ENCODE results near the gene FSTL3. TPM values are rescaled to one million over a fixed set of nuclear protein-coding genes. Genes with fewer than 3 reads are reported as not detected.
"Not testable (repeated sequence)": the region's sequence is repeated elsewhere in the genome, so short reads cannot be mapped to it uniquely, and the experiment has no call there.

FSTL3 gene
- total RNA-seq, 1 experiment from 2014 or later, result 29.1 TPM

DNA sequence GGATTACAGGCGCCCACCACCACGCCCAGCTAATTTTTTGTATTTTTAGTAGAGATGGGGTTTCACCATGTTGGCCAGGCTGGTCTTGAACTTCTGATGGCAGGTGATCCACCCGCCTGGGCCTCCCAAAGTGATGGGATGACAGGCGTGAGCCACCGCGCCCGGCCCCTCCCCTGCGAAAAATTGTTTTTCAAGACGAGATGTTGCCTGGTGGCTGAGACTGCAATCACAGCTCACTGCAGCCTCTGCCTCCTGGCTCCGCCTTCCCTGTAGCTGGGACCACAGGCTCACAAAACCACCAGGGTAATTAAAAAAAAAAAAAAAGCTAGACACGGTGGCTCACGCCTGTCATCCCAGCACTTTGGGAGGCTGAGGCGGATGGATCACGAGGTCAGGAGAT lies 23.7 kb downstream of the FSTL3 start:
- H3K36me3 ChIP-seq (ENCODE audit: control insufficient read depth in 1 of 2, insufficient read depth in 2 of 2, low read length in 2 of 2); H3K27me3 ChIP-seq (ENCODE audit: insufficient read depth, low read length); H4K20me1 ChIP-seq (ENCODE audit: insufficient read depth); CTCF ChIA-PET; intact Hi-C loops (cut with micrococcal nuclease); H3K79me2 ChIP-seq (ENCODE audit: insufficient read depth, low read length); H3K9ac ChIP-seq (ENCODE audit: low read length); DNase-seq (ENCODE audit: low read depth, low spot score); H2AFZ ChIP-seq (ENCODE audit: low read depth, low read length, poor library complexity, severe bottlenecking); H3K9me2 ChIP-seq (ENCODE audit: insufficient read depth); ATAC-seq; H3K4me2 ChIP-seq (ENCODE audit: low read length); POLR2A ChIA-PET; H3K9me3 ChIP-seq (ENCODE audit: control insufficient read depth in 1 of 2, insufficient read depth in 1 of 2, low read depth in 1 of 2, low read length in 2 of 2); RAD21 ChIA-PET (ENCODE audit: low non-redundant PET in 1 of 2, low total read pairs in 2 of 2, uncharacterized antibody in 2 of 2, unreplicated experiment in 2 of 2); H3K27ac ChIP-seq (ENCODE audit: low read depth, low read length); H3K4me3 ChIP-seq (replicated peaks in 1 of 2; ENCODE audit: low read depth in 1 of 2, low read length in 2 of 2); BruUV-seq (replicated peaks): not testable (repeated sequence)
- H3K4me1 ChIP-seq (ENCODE audit: control insufficient read depth in 1 of 2, insufficient read depth in 2 of 2, low read length in 2 of 2), result peaks cover 6 to 14% of the 10 kb centered on the region in 2 experiments; a peak in 3 of 4 replicates

DNA sequence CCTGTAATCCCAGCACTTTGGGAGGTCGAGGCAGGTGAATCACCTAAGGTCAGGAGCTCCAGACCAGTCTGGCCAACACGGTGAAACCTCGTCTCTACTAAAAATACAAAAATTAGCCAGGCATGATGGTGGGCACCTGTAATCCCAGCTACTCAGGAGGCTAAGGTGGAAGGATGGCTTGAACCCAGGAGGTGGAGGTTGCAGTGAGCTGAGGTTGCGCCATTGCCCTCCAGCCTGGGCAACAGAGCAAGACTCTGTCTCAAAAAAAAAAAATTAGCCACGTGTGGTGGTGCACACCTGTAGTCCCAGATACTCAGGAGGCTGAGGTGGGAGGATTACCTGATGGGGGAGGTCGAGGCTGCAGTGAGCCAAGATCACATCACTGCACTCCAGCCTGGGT lies 26.7 kb downstream of the FSTL3 start:
- H3K79me2 ChIP-seq (ENCODE audit: insufficient read depth, low read length); CTCF ChIA-PET; BruUV-seq (replicated peaks); ATAC-seq; DNase-seq (ENCODE audit: low read depth, low spot score); H4K20me1 ChIP-seq (ENCODE audit: insufficient read depth); H3K27ac ChIP-seq (ENCODE audit: low read depth, low read length); H3K27me3 ChIP-seq (ENCODE audit: insufficient read depth, low read length); H2AFZ ChIP-seq (ENCODE audit: low read depth, low read length, poor library complexity, severe bottlenecking); H3K36me3 ChIP-seq (ENCODE audit: control insufficient read depth in 1 of 2, insufficient read depth in 2 of 2, low read length in 2 of 2); H3K9me3 ChIP-seq (ENCODE audit: control insufficient read depth in 1 of 2, insufficient read depth in 1 of 2, low read depth in 1 of 2, low read length in 2 of 2); H3K9ac ChIP-seq (ENCODE audit: low read length); H3K9me2 ChIP-seq (ENCODE audit: insufficient read depth): not testable (repeated sequence)
- ChIA-PET RAD21 (ENCODE audit: low non-redundant PET in 1 of 2, low total read pairs in 2 of 2, uncharacterized antibody in 2 of 2, unreplicated experiment in 2 of 2) (interaction anchor here in 1 of 2 experiments (0.8 kb wide), 1 partner anchor 33 kb away, joined by 3 read pairs; no protein-coding TSS in a partner anchor), POLR2A (interaction anchor here (0.5 to 2.3 kb wide), 2 partner anchors 24 to 99 kb away, joined by 4 to 10 read pairs; no protein-coding TSS in a partner anchor)
- Histone ChIP-seq H3K4me3 (replicated peaks in 1 of 2; ENCODE audit: low read depth in 1 of 2, low read length in 2 of 2) (peak overlapping the region; percentile 46 to 54; a peak in 3 of 4 replicates), H3K4me1 (ENCODE audit: control insufficient read depth in 1 of 2, insufficient read depth in 2 of 2, low read length in 2 of 2) (peaks cover 10 to 19% of the 10 kb centered on the region in 2 experiments; a peak in 3 of 4 replicates), H3K4me2 (ENCODE audit: low read length) (peak overlapping the region; percentile 71)
- intact Hi-C loops (cut with micrococcal nuclease), result loop anchor here (1.0 kb wide), 1 partner anchor 23 kb away; no protein-coding TSS in a partner anchor

DNA sequence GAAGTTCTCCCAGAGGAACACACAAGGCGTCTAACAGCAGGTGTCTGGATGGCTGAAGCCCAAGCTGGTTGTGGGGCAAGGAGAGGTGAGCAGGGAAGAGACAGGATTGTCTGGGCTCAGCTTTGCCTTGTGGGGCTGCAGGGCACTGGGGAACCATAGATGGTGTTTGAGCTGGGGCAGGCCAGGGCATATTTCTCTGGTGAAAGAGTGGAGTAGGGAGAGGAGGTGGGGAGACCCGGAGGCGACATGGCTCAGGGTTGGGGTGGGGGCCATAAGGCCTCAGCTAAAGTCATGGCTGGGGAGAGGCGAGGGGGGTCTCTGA lies 27.1 kb downstream of the FSTL3 start:
- ATAC-seq (0 out of 2 replicates have a peak, but pooled peaks have one; percentile 0), DNase-seq (ENCODE audit: low read depth, low spot score) (no peak)
- peak overlapping the region; percentile 46 to 54 for H3K4me3 ChIP-seq (replicated peaks in 1 of 2; ENCODE audit: low read depth in 1 of 2, low read length in 2 of 2)
- TSS peak; percentile 80 for BruUV-seq (replicated peaks)
- H3K9me2 ChIP-seq (ENCODE audit: insufficient read depth), result no peaks in the 10 kb centered on the region
- H3K4me2 ChIP-seq (ENCODE audit: low read length), result peak overlapping the region; percentile 71
- peak overlapping the region; percentile 27; the same call in 1 of the 2 replicates for H3K9ac ChIP-seq (ENCODE audit: low read length)
- H3K36me3 ChIP-seq (ENCODE audit: control insufficient read depth in 1 of 2, insufficient read depth in 2 of 2, low read length in 2 of 2), result no peaks in the 10 kb centered on the region
- no peaks in the 10 kb centered on the region for H4K20me1 ChIP-seq (ENCODE audit: insufficient read depth)
- H3K79me2 ChIP-seq (ENCODE audit: insufficient read depth, low read length), result no peaks in the 10 kb centered on the region
- POLR2A ChIA-PET, result interaction anchor here (0.5 to 2.3 kb wide), 6 partner anchors 22 to 132 kb away, joined by 4 to 10 read pairs (median 5); partner anchors contain the start of gene FSTL3
- intact Hi-C loops (cut with micrococcal nuclease), result loop anchor here (1.0 kb wide), 1 partner anchor 23 kb away; no protein-coding TSS in a partner anchor
- peaks cover 14 to 24% of the 10 kb centered on the region in 2 experiments for H3K4me1 ChIP-seq (ENCODE audit: control insufficient read depth in 1 of 2, insufficient read depth in 2 of 2, low read length in 2 of 2)
- CTCF ChIA-PET, result no interaction called here
- no peaks in the 10 kb centered on the region for H3K9me3 ChIP-seq (ENCODE audit: control insufficient read depth in 1 of 2, insufficient read depth in 1 of 2, low read depth in 1 of 2, low read length in 2 of 2)
- peak overlapping the region; percentile 64 for H3K27ac ChIP-seq (ENCODE audit: low read depth, low read length)
- no peaks in the 10 kb centered on the region for H3K27me3 ChIP-seq (ENCODE audit: insufficient read depth, low read length)
- H2AFZ ChIP-seq (ENCODE audit: low read depth, low read length, poor library complexity, severe bottlenecking), result no peak overlapping the region
- RAD21 ChIA-PET (ENCODE audit: low non-redundant PET in 1 of 2, low total read pairs in 2 of 2, uncharacterized antibody in 2 of 2, unreplicated experiment in 2 of 2), result interaction anchor here in 1 of 2 experiments (0.7 kb wide), 1 partner anchor 127 kb away, joined by 3 read pairs; no protein-coding TSS in a partner anchor
- TF ChIP-seq EZH2 (IDR thresholded peaks at IDR 0.05) (no peak), YY1 (IDR thresholded peaks at IDR 0.05; ENCODE audit: extremely low read depth, insufficient replicate concordance, low read depth, low read length) (no peak), SIN3A (IDR thresholded peaks at IDR 0.05; ENCODE audit: low read depth) (no peak), FOSL1 (IDR thresholded peaks at IDR 0.05; ENCODE audit: low read depth) (no peak), ELF1 (IDR thresholded peaks at IDR 0.05; ENCODE audit: borderline replicate concordance, low read depth) (no peak), POLR2AphosphoS5 (IDR thresholded peaks at IDR 0.05; ENCODE audit: low read depth, low read length) (no peak), EGR1 (IDR thresholded peaks at IDR 0.05; ENCODE audit: low read depth) (no peak), RAD21 (IDR thresholded peaks at IDR 0.05; ENCODE audit: low read depth) (no peak), ZNF274 (IDR thresholded peaks at IDR 0.05; ENCODE audit: low read depth, low read length) (no peak), POLR2A (IDR thresholded peaks at IDR 0.05; ENCODE audit: borderline replicate concordance, extremely low read depth, insufficient read depth, insufficient read length) (no peak)
- TF ChIP-seq, protein P1, sequence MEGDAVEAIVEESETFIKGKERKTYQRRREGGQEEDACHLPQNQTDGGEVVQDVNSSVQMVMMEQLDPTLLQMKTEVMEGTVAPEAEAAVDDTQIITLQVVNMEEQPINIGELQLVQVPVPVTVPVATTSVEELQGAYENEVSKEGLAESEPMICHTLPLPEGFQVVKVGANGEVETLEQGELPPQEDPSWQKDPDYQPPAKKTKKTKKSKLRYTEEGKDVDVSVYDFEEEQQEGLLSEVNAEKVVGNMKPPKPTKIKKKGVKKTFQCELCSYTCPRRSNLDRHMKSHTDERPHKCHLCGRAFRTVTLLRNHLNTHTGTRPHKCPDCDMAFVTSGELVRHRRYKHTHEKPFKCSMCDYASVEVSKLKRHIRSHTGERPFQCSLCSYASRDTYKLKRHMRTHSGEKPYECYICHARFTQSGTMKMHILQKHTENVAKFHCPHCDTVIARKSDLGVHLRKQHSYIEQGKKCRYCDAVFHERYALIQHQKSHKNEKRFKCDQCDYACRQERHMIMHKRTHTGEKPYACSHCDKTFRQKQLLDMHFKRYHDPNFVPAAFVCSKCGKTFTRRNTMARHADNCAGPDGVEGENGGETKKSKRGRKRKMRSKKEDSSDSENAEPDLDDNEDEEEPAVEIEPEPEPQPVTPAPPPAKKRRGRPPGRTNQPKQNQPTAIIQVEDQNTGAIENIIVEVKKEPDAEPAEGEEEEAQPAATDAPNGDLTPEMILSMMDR (IDR thresholded peaks at IDR 0.05 in 2 of 3, conservative IDR thresholded peaks at IDR 0.05 in 1 of 3; ENCODE audit: borderline replicate concordance in 1 of 3, insufficient read depth in 1 of 3, low read depth in 2 of 3, low read length in 2 of 3), result no peak
- TF ChIP-seq, protein P2, sequence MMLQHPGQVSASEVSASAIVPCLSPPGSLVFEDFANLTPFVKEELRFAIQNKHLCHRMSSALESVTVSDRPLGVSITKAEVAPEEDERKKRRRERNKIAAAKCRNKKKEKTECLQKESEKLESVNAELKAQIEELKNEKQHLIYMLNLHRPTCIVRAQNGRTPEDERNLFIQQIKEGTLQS (IDR thresholded peaks at IDR 0.05), result no peak
